IMR-90 (cell line): Measurements from ENCODE around the gene MRAP2.

Source experiments
- CEBPB ChIP-seq: IDR thresholded peaks from 2 replicates; pipeline ENCODE4 v1.6.1; 2012; ENCODE audit warnings: low read depth, low read length, improper control_type of control experiment
- CTCF ChIP-seq: conservative IDR thresholded peaks from 2 replicates; pipeline ENCODE4 v1.5.1; 2012; ENCODE audit warnings: mild to moderate bottlenecking, low read depth, low read length, improper control_type of control experiment
- ELK1 ChIP-seq: fragments of 150-350 bp; IDR thresholded peaks from 2 replicates; pipeline ENCODE4 v1.6.1; 2016; ENCODE audit warnings: low read depth, mild to moderate bottlenecking, low read length, moderate library complexity, borderline replicate concordance
- MXI1 ChIP-seq: IDR thresholded peaks from 2 replicates; pipeline ENCODE4 v1.6.1; 2012; ENCODE audit warnings: low read depth, mild to moderate bottlenecking, low read length, moderate library complexity, borderline replicate concordance
- POLR2A ChIP-seq: IDR thresholded peaks from 2 replicates; pipeline ENCODE4 v1.6.1; 2012; ENCODE audit warnings: mild to moderate bottlenecking, low read depth, low read length
- RCOR1 ChIP-seq: IDR thresholded peaks from 2 replicates; pipeline ENCODE4 v1.6.1; 2012; ENCODE audit warnings: mild to moderate bottlenecking, low read length, improper control_type of control experiment; ENCODE audit not compliant: insufficient replicate concordance
- USF2 ChIP-seq: fragments of 150-350 bp; IDR thresholded peaks from 2 replicates; pipeline ENCODE4 v1.6.1; 2017; ENCODE audit warnings: mild to moderate bottlenecking, antibody characterized with exemption, low read length, low read depth

GRCh38 chr6:84137051-84137375, 103.4 kb downstream of the MRAP2 start:
- TF ChIP-seq CTCF = no peak
- no peak for TF ChIP-seq RCOR1
- no peak for TF ChIP-seq POLR2A
- TF ChIP-seq CEBPB = no peak
- no peak for TF ChIP-seq USF2
- TF ChIP-seq MXI1 = no peak
- TF ChIP-seq ELK1 = no peak
